Measurements from ENCODE around the gene EFTUD2. TPM values are rescaled to one million over a fixed set of nuclear protein-coding genes. Genes with fewer than 3 reads are reported as not detected.

EFTUD2 gene
- total RNA-seq, 2 experiments from 2014 or later: 109 to 112 TPM

GRCh38 chr17:44921122-44921882, 22.1 kb upstream of the EFTUD2 start:
- POLR2A ChIA-PET: interaction anchor here (0.5 to 1.3 kb wide), 3 partner anchors 10 to 107 kb away, joined by 3 to 4 read pairs (median 3); no protein-coding TSS in a partner anchor
- no peak overlapping the region for H3K27ac Mint-ChIP-seq
- peaks cover 3% of the 10 kb centered on the region for H3K36me3 Mint-ChIP-seq
- no peak overlapping the region for H3K4me3 Mint-ChIP-seq
- H3K9me3 Mint-ChIP-seq: no peaks in the 10 kb centered on the region
- ATAC-seq (ENCODE audit: low read depth) (no peak), DNase-seq (peak; percentile 19)
- H3K4me1 Mint-ChIP-seq: peaks cover 8% of the 10 kb centered on the region
- H3K27me3 Mint-ChIP-seq: peaks cover 41% of the 10 kb centered on the region

GRCh38 chr17:44920565-44920940, 21.3 kb upstream of the EFTUD2 start:
- POLR2A ChIA-PET: interaction anchor here (1.1 to 1.3 kb wide), 4 partner anchors 9 to 102 kb away, joined by 3 to 5 read pairs (median 3); no protein-coding TSS in a partner anchor
- Mint-ChIP-seq H3K4me3 (no peak overlapping the region), H3K9me3 (no peaks in the 10 kb centered on the region), H3K36me3 (peaks cover under 1% of the 10 kb centered on the region), H3K4me1 (peaks cover 8% of the 10 kb centered on the region), H3K27ac (no peak overlapping the region), H3K27me3 (peaks cover 41% of the 10 kb centered on the region)
- ATAC-seq (ENCODE audit: low read depth): no peak
- peak; percentile 21 for DNase-seq

- peak; percentile 74 for ATAC-seq (ENCODE audit: low read depth)
- no peak overlapping the region for H3K4me3 Mint-ChIP-seq
- peaks cover 41% of the 10 kb centered on the region for H3K27me3 Mint-ChIP-seq
- POLR2A ChIA-PET: interaction anchor here (1.1 to 1.3 kb wide), 4 partner anchors 9 to 102 kb away, joined by 3 to 5 read pairs (median 3); no protein-coding TSS in a partner anchor
- no peaks in the 10 kb centered on the region for H3K36me3 Mint-ChIP-seq
- H3K4me1 Mint-ChIP-seq: peaks cover 8% of the 10 kb centered on the region
- no peaks in the 10 kb centered on the region for H3K9me3 Mint-ChIP-seq
- no peak overlapping the region for H3K27ac Mint-ChIP-seq
- DNase-seq: peak; percentile 64
These were observed 20.8 kb upstream of the EFTUD2 start for GRCh38 chr17:44919885-44920564.

GRCh38 chr17:44919411-44919810, 20.2 kb upstream of the EFTUD2 start:
- DNase-seq: peak; percentile 22
- H3K36me3 Mint-ChIP-seq: no peaks in the 10 kb centered on the region
- POLR2A ChIA-PET: interaction anchor here (1.1 to 1.3 kb wide), 3 partner anchors 8 to 103 kb away, joined by 3 to 5 read pairs (median 3); no protein-coding TSS in a partner anchor
- H3K4me3 Mint-ChIP-seq: no peak overlapping the region
- no peaks in the 10 kb centered on the region for H3K9me3 Mint-ChIP-seq
- ATAC-seq (ENCODE audit: low read depth): no peak
- peaks cover 42% of the 10 kb centered on the region for H3K27me3 Mint-ChIP-seq
- H3K4me1 Mint-ChIP-seq: peaks cover 8% of the 10 kb centered on the region
- no peak overlapping the region for H3K27ac Mint-ChIP-seq

- no peaks in the 10 kb centered on the region for H3K36me3 Mint-ChIP-seq
- no peak overlapping the region for H3K27ac Mint-ChIP-seq
- POLR2A ChIA-PET: interaction anchor here (0.5 to 1.3 kb wide), 2 partner anchors 18 to 104 kb away, joined by 4 read pairs; no protein-coding TSS in a partner anchor
- ATAC-seq (ENCODE audit: low read depth): no peak
- peaks cover 11% of the 10 kb centered on the region for H3K4me1 Mint-ChIP-seq
- peaks cover 48% of the 10 kb centered on the region for H3K27me3 Mint-ChIP-seq
- H3K9me3 Mint-ChIP-seq: no peaks in the 10 kb centered on the region
- H3K4me3 Mint-ChIP-seq: no peak overlapping the region
- peak; percentile 1 for DNase-seq
These were observed 18.8 kb upstream of the EFTUD2 start for GRCh38 chr17:44918006-44918405.

GRCh38 chr17:44917456-44917855, 18.2 kb upstream of the EFTUD2 start:
- H3K27me3 Mint-ChIP-seq: peaks cover 52% of the 10 kb centered on the region
- no peaks in the 10 kb centered on the region for H3K9me3 Mint-ChIP-seq
- POLR2A ChIA-PET: interaction anchor here (1.3 kb wide), 1 partner anchor 104 kb away, joined by 4 read pairs; no protein-coding TSS in a partner anchor
- H3K27ac Mint-ChIP-seq: no peak overlapping the region
- DNase-seq (peak; percentile 14), ATAC-seq (ENCODE audit: low read depth) (no peak)
- H3K4me3 Mint-ChIP-seq: no peak overlapping the region
- peaks cover 11% of the 10 kb centered on the region for H3K4me1 Mint-ChIP-seq
- no peaks in the 10 kb centered on the region for H3K36me3 Mint-ChIP-seq

GRCh38 chr17:44916781-44917241, 17.6 kb upstream of the EFTUD2 start:
- no peak overlapping the region for H3K27ac Mint-ChIP-seq
- DNase-seq (no peak), ATAC-seq (ENCODE audit: low read depth) (no peak)
- H3K27me3 Mint-ChIP-seq: peaks cover 52% of the 10 kb centered on the region
- POLR2A ChIA-PET: no interaction called here
- no peak overlapping the region for H3K4me3 Mint-ChIP-seq
- H3K4me1 Mint-ChIP-seq: peaks cover 11% of the 10 kb centered on the region
- H3K9me3 Mint-ChIP-seq: no peaks in the 10 kb centered on the region
- H3K36me3 Mint-ChIP-seq: no peaks in the 10 kb centered on the region

- DNase-seq (no peak), ATAC-seq (ENCODE audit: low read depth) (no peak)
- Mint-ChIP-seq H3K36me3 (no peaks in the 10 kb centered on the region), H3K4me1 (peaks cover 11% of the 10 kb centered on the region), H3K27me3 (peaks cover 49% of the 10 kb centered on the region), H3K4me3 (no peak overlapping the region), H3K27ac (no peak overlapping the region), H3K9me3 (no peaks in the 10 kb centered on the region)
- POLR2A ChIA-PET: no interaction called here
These were observed 16.9 kb upstream of the EFTUD2 start for GRCh38 chr17:44915862-44916780.

- Mint-ChIP-seq H3K4me1 (peaks cover 14% of the 10 kb centered on the region), H3K9me3 (no peaks in the 10 kb centered on the region), H3K27ac (no peak within 1 kb of the TSS), H3K36me3 (no peaks in the 10 kb centered on the region), H3K4me3 (no peak within 1 kb of the TSS), H3K27me3 (peaks cover 46% of the 10 kb centered on the region)
- no peak for DNase-seq
- ATAC-seq (ENCODE audit: low read depth): no peak
- POLR2A ChIA-PET: no interaction called here
These were observed 16.1 kb upstream of the EFTUD2 start, which contains the start of gene GFAP for GRCh38 chr17:44915321-44915726. GFAP (minus strand) TSS chr17:44915500; CDS start chr17:44915486, 14 bp downstream.

GRCh38 chr17:44914698-44915271, 15.5 kb upstream of the EFTUD2 start:
- no peaks in the 10 kb centered on the region for H3K36me3 Mint-ChIP-seq
- peaks cover 40% of the 10 kb centered on the region for H3K27me3 Mint-ChIP-seq
- H3K4me3 Mint-ChIP-seq: no peak overlapping the region
- DNase-seq (no peak), ATAC-seq (ENCODE audit: low read depth) (no peak)
- POLR2A ChIA-PET: no interaction called here
- H3K4me1 Mint-ChIP-seq: peaks cover 9% of the 10 kb centered on the region
- H3K9me3 Mint-ChIP-seq: no peaks in the 10 kb centered on the region
- H3K27ac Mint-ChIP-seq: no peak overlapping the region

- H3K36me3 Mint-ChIP-seq: no peaks in the 10 kb centered on the region
- H3K27me3 Mint-ChIP-seq: peaks cover 39% of the 10 kb centered on the region
- no peak for ATAC-seq (ENCODE audit: low read depth)
- no peaks in the 10 kb centered on the region for H3K9me3 Mint-ChIP-seq
- POLR2A ChIA-PET: no interaction called here
- H3K27ac Mint-ChIP-seq: no peak overlapping the region
- DNase-seq: no peak
- H3K4me1 Mint-ChIP-seq: peaks cover 9% of the 10 kb centered on the region
- no peak overlapping the region for H3K4me3 Mint-ChIP-seq
These were observed 14.9 kb upstream of the EFTUD2 start for GRCh38 chr17:44914148-44914547.

GRCh38 chr17:44913676-44914075, 14.4 kb upstream of the EFTUD2 start:
- POLR2A ChIA-PET: no interaction called here
- ATAC-seq (ENCODE audit: low read depth): no peak
- Mint-ChIP-seq H3K36me3 (no peaks in the 10 kb centered on the region), H3K4me1 (peaks cover 9% of the 10 kb centered on the region), H3K4me3 (peak overlapping the region; percentile 5), H3K27me3 (peaks cover 37% of the 10 kb centered on the region), H3K27ac (no peak overlapping the region), H3K9me3 (no peaks in the 10 kb centered on the region)
- DNase-seq: no peak
